ENCODE data around the gene MYMK.

The MYMK gene

GRCh38 chr9:133514460-133515239 is 10.1 kb downstream of the MYMK start:
- Histone ChIP-seq H3K9me3 (ENCODE audit: insufficient read depth, low read depth, low read length) (no peaks in the 10 kb centered on the region), H3K9ac (ENCODE audit: low read depth, low read length) (no peak overlapping the region), H3K27me3 (ENCODE audit: insufficient read depth, low read length) (no peaks in the 10 kb centered on the region), H3K4me1 (ENCODE audit: insufficient read depth, low read length) (peaks cover 3% of the 10 kb centered on the region; the same call in 1 of the 2 replicates), H3K4me3 (ENCODE audit: low read length) (no peak overlapping the region), H3K27ac (ENCODE audit: low read length) (no peak overlapping the region), H3K36me3 (ENCODE audit: insufficient read depth, low read depth, low read length) (no peaks in the 10 kb centered on the region)

- Histone ChIP-seq H3K36me3 (ENCODE audit: insufficient read depth, low read depth, low read length) (no peaks in the 10 kb centered on the region), H3K27ac (ENCODE audit: low read length) (no peak overlapping the region), H3K9ac (ENCODE audit: low read depth, low read length) (no peak overlapping the region), H3K4me3 (ENCODE audit: low read length) (no peak overlapping the region), H3K9me3 (ENCODE audit: insufficient read depth, low read depth, low read length) (no peaks in the 10 kb centered on the region), H3K27me3 (ENCODE audit: insufficient read depth, low read length) (no peaks in the 10 kb centered on the region), H3K4me1 (ENCODE audit: insufficient read depth, low read length) (peaks cover 11% of the 10 kb centered on the region; the same call in 1 of the 2 replicates)
These were observed 11.3 kb downstream of the MYMK start for GRCh38 chr9:133513214-133514100.

DNA sequence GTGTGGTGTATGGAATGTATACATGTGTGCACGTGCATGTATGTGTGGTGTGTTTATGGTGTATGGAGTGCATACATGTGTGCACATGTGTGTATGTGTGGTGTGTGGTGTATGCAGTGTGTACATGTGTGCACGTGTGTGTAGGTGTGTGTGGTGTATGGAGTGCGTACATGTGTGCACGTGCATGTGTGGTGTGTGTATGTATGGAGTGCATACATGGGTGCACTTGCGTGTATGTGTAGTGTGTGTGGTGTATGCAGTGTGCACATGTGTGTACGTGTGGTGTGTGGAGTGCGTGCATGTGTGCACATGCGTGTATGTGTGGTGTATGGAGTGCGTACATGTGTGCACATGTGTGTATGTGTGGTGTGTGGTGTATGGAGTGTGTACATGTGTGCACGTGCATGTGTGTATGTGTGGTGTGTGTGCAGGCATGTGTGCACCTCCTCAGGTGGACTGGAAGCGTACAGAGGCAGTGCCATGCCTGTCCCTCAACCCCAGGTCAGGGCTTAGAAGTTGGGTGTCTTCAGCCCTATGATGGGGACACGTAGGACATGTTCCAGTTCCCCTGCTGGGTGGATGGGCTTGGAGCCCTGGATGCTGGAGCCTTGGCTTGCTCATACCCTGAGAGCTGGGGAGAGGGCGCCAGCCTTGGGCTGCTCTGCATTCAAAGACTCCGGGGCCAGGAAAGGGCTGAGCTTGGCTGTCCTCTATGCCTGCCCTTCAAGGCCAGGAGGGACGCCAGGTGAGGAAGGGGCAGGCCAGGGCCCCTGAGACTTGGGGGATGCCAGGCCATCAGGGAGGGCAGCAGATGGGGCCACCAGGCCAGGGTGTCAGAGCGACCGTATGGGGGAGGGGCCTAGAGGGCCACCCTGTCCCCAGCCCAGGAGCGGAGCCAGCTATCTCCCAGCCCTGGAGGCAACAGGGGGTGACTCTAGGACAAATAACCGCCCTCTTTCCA is 12.2 kb downstream of the MYMK start:
- Histone ChIP-seq H3K9ac (ENCODE audit: low read depth, low read length) (no peak overlapping the region), H3K9me3 (ENCODE audit: insufficient read depth, low read depth, low read length) (no peaks in the 10 kb centered on the region), H3K4me3 (ENCODE audit: low read length) (no peak overlapping the region), H3K4me1 (ENCODE audit: insufficient read depth, low read length) (peaks cover 11% of the 10 kb centered on the region; the same call in 1 of the 2 replicates), H3K27me3 (ENCODE audit: insufficient read depth, low read length) (no peaks in the 10 kb centered on the region), H3K36me3 (ENCODE audit: insufficient read depth, low read depth, low read length) (no peaks in the 10 kb centered on the region), H3K27ac (ENCODE audit: low read length) (no peak overlapping the region)

DNA sequence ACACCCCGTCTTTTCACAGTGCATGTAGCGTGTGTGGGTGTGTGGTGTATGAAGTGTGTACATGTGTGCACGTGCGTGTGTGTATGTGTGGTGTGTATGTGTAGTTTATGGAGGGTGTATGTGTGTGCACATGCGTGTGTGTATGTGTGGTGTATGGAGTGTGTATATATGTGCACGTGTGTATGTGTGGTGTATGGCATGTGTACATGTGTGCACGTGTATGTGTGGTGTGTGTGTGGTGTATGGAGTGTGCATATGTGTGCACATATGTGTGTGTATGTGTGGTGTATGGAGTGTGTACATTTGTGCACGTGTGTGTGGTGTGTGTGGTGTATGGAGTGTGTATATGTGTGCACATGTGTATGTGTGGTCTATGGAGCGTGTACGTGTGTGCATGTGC is 13.2 kb downstream of the MYMK start:
- Histone ChIP-seq H3K27me3 (ENCODE audit: insufficient read depth, low read length) (no peaks in the 10 kb centered on the region), H3K9me3 (ENCODE audit: insufficient read depth, low read depth, low read length) (no peaks in the 10 kb centered on the region), H3K4me1 (ENCODE audit: insufficient read depth, low read length) (peaks cover 11% of the 10 kb centered on the region; the same call in 1 of the 2 replicates), H3K9ac (ENCODE audit: low read depth, low read length) (no peak overlapping the region), H3K27ac (ENCODE audit: low read length) (no peak overlapping the region), H3K36me3 (ENCODE audit: insufficient read depth, low read depth, low read length) (no peaks in the 10 kb centered on the region), H3K4me3 (ENCODE audit: low read length) (no peak overlapping the region)

GRCh38 chr9:133510926-133511505 is 13.7 kb downstream of the MYMK start:
- Histone ChIP-seq H3K9me3 (ENCODE audit: insufficient read depth, low read depth, low read length) (no peaks in the 10 kb centered on the region), H3K9ac (ENCODE audit: low read depth, low read length) (no peak overlapping the region)

GRCh38 chr9:133509179-133510083 is 15.3 kb downstream of the MYMK start:
- no peaks in the 10 kb centered on the region for H3K36me3 ChIP-seq (ENCODE audit: insufficient read depth, low read depth, low read length)
- H3K9ac ChIP-seq (ENCODE audit: low read depth, low read length), result peak overlapping the region; percentile 10; the same call in 1 of the 2 replicates
- peaks cover 11% of the 10 kb centered on the region; the same call in 1 of the 2 replicates for H3K4me1 ChIP-seq (ENCODE audit: insufficient read depth, low read length)
- no peaks in the 10 kb centered on the region for H3K9me3 ChIP-seq (ENCODE audit: insufficient read depth, low read depth, low read length)
- H3K27ac ChIP-seq (ENCODE audit: low read length), result no peak overlapping the region
- peak overlapping the region; percentile 17; the same call in 1 of the 2 replicates for H3K4me3 ChIP-seq (ENCODE audit: low read length)
- no peaks in the 10 kb centered on the region for H3K27me3 ChIP-seq (ENCODE audit: insufficient read depth, low read length)

More at GRCh38 chr9:133510926-133511505, 13.7 kb downstream of the MYMK start:
- Histone ChIP-seq H3K36me3 (ENCODE audit: insufficient read depth, low read depth, low read length) (no peaks in the 10 kb centered on the region), H3K4me3 (ENCODE audit: low read length) (no peak overlapping the region), H3K4me1 (ENCODE audit: insufficient read depth, low read length) (peaks cover 11% of the 10 kb centered on the region; the same call in 1 of the 2 replicates), H3K27me3 (ENCODE audit: insufficient read depth, low read length) (no peaks in the 10 kb centered on the region), H3K27ac (ENCODE audit: low read length) (no peak overlapping the region)

GRCh38 chr9:133508046-133508445 is 16.7 kb downstream of the MYMK start:
- Histone ChIP-seq H3K27me3 (ENCODE audit: insufficient read depth, low read length) (no peaks in the 10 kb centered on the region), H3K27ac (ENCODE audit: low read length) (no peak overlapping the region), H3K9me3 (ENCODE audit: insufficient read depth, low read depth, low read length) (no peaks in the 10 kb centered on the region), H3K4me3 (ENCODE audit: low read length) (no peak overlapping the region), H3K36me3 (ENCODE audit: insufficient read depth, low read depth, low read length) (no peaks in the 10 kb centered on the region), H3K4me1 (ENCODE audit: insufficient read depth, low read length) (peaks cover 11% of the 10 kb centered on the region; the same call in 1 of the 2 replicates), H3K9ac (ENCODE audit: low read depth, low read length) (no peak overlapping the region)

- H3K27me3 ChIP-seq (ENCODE audit: insufficient read depth, low read length), result no peaks in the 10 kb centered on the region
- H3K9me3 ChIP-seq (ENCODE audit: insufficient read depth, low read depth, low read length), result 0 out of 2 replicates have a peak, but pooled peaks cover 2% of the 10 kb centered on the region
- peaks cover 11% of the 10 kb centered on the region; the same call in 1 of the 2 replicates for H3K4me1 ChIP-seq (ENCODE audit: insufficient read depth, low read length)
- no peak overlapping the region for H3K9ac ChIP-seq (ENCODE audit: low read depth, low read length)
- no peak overlapping the region for H3K4me3 ChIP-seq (ENCODE audit: low read length)
- H3K27ac ChIP-seq (ENCODE audit: low read length), result no peak overlapping the region
- H3K36me3 ChIP-seq (ENCODE audit: insufficient read depth, low read depth, low read length), result no peaks in the 10 kb centered on the region
These were observed 17.4 kb downstream of the MYMK start for GRCh38 chr9:133507246-133507965.

- Histone ChIP-seq H3K4me1 (ENCODE audit: insufficient read depth, low read length) (peaks cover 11% of the 10 kb centered on the region; the same call in 1 of the 2 replicates), H3K4me3 (ENCODE audit: low read length) (no peak overlapping the region), H3K9me3 (ENCODE audit: insufficient read depth, low read depth, low read length) (peaks cover 10% of the 10 kb centered on the region; the same call in 1 of the 2 replicates), H3K9ac (ENCODE audit: low read depth, low read length) (no peak overlapping the region), H3K27ac (ENCODE audit: low read length) (no peak overlapping the region), H3K27me3 (ENCODE audit: insufficient read depth, low read length) (no peaks in the 10 kb centered on the region), H3K36me3 (ENCODE audit: insufficient read depth, low read depth, low read length) (no peaks in the 10 kb centered on the region)
These were observed 18.1 kb downstream of the MYMK start for GRCh38 chr9:133506653-133507038.
